ENCODE measurements around the gene IFNLR1. TPM values are rescaled to one million over a fixed set of nuclear protein-coding genes. Genes with fewer than 3 reads are reported as not detected.

The IFNLR1 gene
- polyA plus RNA-seq, 3 donors: not detected

GRCh38 chr1:24133819-24134218 lies 53.3 kb downstream of the IFNLR1 start:
- H3K27me3 Mint-ChIP-seq (ENCODE audit: low read depth in 3 of 3): peaks cover 6 to 11% (median 8%) of the 10 kb centered on the region in 3 donors
- no peak overlapping the region for H3K27ac ChIP-seq (ENCODE audit: low read depth in 1 of 2, low read length in 2 of 2)
- H3K4me1 Mint-ChIP-seq: no peaks in the 10 kb centered on the region
- peaks cover 11 to 14% of the 10 kb centered on the region in 2 donors for H3K9me3 ChIP-seq (replicated peaks in 1 of 2; ENCODE audit: control insufficient read depth in 1 of 2, insufficient read depth in 1 of 2, low read length in 2 of 2)
- intact Hi-C loops (cut with micrococcal nuclease): no loop called here
- H3K4me3 Mint-ChIP-seq: no peak overlapping the region
- TF ChIP-seq, protein P1, sequence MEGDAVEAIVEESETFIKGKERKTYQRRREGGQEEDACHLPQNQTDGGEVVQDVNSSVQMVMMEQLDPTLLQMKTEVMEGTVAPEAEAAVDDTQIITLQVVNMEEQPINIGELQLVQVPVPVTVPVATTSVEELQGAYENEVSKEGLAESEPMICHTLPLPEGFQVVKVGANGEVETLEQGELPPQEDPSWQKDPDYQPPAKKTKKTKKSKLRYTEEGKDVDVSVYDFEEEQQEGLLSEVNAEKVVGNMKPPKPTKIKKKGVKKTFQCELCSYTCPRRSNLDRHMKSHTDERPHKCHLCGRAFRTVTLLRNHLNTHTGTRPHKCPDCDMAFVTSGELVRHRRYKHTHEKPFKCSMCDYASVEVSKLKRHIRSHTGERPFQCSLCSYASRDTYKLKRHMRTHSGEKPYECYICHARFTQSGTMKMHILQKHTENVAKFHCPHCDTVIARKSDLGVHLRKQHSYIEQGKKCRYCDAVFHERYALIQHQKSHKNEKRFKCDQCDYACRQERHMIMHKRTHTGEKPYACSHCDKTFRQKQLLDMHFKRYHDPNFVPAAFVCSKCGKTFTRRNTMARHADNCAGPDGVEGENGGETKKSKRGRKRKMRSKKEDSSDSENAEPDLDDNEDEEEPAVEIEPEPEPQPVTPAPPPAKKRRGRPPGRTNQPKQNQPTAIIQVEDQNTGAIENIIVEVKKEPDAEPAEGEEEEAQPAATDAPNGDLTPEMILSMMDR (IDR thresholded peaks at IDR 0.05): no peak
- no peaks in the 10 kb centered on the region for H4K20me1 ChIP-seq (ENCODE audit: insufficient read depth, low read length)
- no peak overlapping the region for H3K9ac ChIP-seq (ENCODE audit: insufficient read depth, low read length, poor library complexity, severe bottlenecking)
- no peak overlapping the region for H3K4me2 ChIP-seq (replicated peaks; ENCODE audit: extremely low read depth, low read length, poor library complexity, severe bottlenecking)
- WGBS (ENCODE audit: insufficient coverage): no CpG with 5 or more reads among the region's 1 CpG
- H3K4me1 ChIP-seq (ENCODE audit: control insufficient read depth in 1 of 2, insufficient read depth in 2 of 2, low read length in 2 of 2): no peaks in the 10 kb centered on the region
- H3K4me3 ChIP-seq (replicated peaks in 1 of 3; ENCODE audit: low read depth in 2 of 3, low read length in 3 of 3): no peak overlapping the region
- no peaks in the 10 kb centered on the region for H3K36me3 Mint-ChIP-seq
- H3K36me3 ChIP-seq (replicated peaks in 1 of 2; ENCODE audit: control insufficient read depth in 1 of 2, insufficient read depth in 2 of 2, low read length in 2 of 2): no peaks in the 10 kb centered on the region
- H3K79me2 ChIP-seq (ENCODE audit: insufficient read depth, low read length): no peaks in the 10 kb centered on the region
- H3K27me3 ChIP-seq (ENCODE audit: control insufficient read depth in 2 of 2, insufficient read depth in 2 of 2, low read length in 2 of 2): no peaks in the 10 kb centered on the region
- no peak overlapping the region for H3K27ac Mint-ChIP-seq
- peaks cover 17 to 32% (median 27%) of the 10 kb centered on the region in 7 donors for H3K9me3 Mint-ChIP-seq
- H2AFZ ChIP-seq (ENCODE audit: insufficient read depth, low read depth, low read length, poor library complexity, severe bottlenecking): no peak overlapping the region
- DNase-seq: no peak

GRCh38 chr1:24130385-24130784 lies 56.7 kb downstream of the IFNLR1 start:
- no peaks in the 10 kb centered on the region for H3K36me3 ChIP-seq (replicated peaks in 1 of 2; ENCODE audit: control insufficient read depth in 1 of 2, insufficient read depth in 2 of 2, low read length in 2 of 2)
- H3K27me3 Mint-ChIP-seq (ENCODE audit: low read depth in 3 of 3): peaks cover 4 to 19% (median 9%) of the 10 kb centered on the region in 3 donors
- H2AFZ ChIP-seq (ENCODE audit: insufficient read depth, low read depth, low read length, poor library complexity, severe bottlenecking): no peak overlapping the region
- H4K20me1 ChIP-seq (ENCODE audit: insufficient read depth, low read length): no peaks in the 10 kb centered on the region
- no peaks in the 10 kb centered on the region for H3K79me2 ChIP-seq (ENCODE audit: insufficient read depth, low read length)
- H3K27ac ChIP-seq (ENCODE audit: low read depth in 1 of 2, low read length in 2 of 2): no peak overlapping the region
- no peak for DNase-seq
- H3K27ac Mint-ChIP-seq: no peak overlapping the region
- peaks cover 15 to 29% (median 20%) of the 10 kb centered on the region in 7 donors for H3K9me3 Mint-ChIP-seq
- H3K4me1 ChIP-seq (ENCODE audit: control insufficient read depth in 1 of 2, insufficient read depth in 2 of 2, low read length in 2 of 2): no peaks in the 10 kb centered on the region
- no peaks in the 10 kb centered on the region for H3K36me3 Mint-ChIP-seq
- H3K4me3 ChIP-seq (replicated peaks in 1 of 3; ENCODE audit: low read depth in 2 of 3, low read length in 3 of 3): no peak overlapping the region
- peaks cover 11 to 14% of the 10 kb centered on the region in 2 donors for H3K9me3 ChIP-seq (replicated peaks in 1 of 2; ENCODE audit: control insufficient read depth in 1 of 2, insufficient read depth in 1 of 2, low read length in 2 of 2)
- intact Hi-C loops (cut with micrococcal nuclease): no loop called here
- TF ChIP-seq, protein P1 (IDR thresholded peaks at IDR 0.05): no peak
- H3K9ac ChIP-seq (ENCODE audit: insufficient read depth, low read length, poor library complexity, severe bottlenecking): no peak overlapping the region
- H3K4me3 Mint-ChIP-seq: no peak overlapping the region
- no peak overlapping the region for H3K4me2 ChIP-seq (replicated peaks; ENCODE audit: extremely low read depth, low read length, poor library complexity, severe bottlenecking)
- H3K27me3 ChIP-seq (ENCODE audit: control insufficient read depth in 2 of 2, insufficient read depth in 2 of 2, low read length in 2 of 2): no peaks in the 10 kb centered on the region
- WGBS (ENCODE audit: insufficient coverage): no CpG with 5 or more reads among the region's 3 CpGs
- H3K4me1 Mint-ChIP-seq: no peaks in the 10 kb centered on the region

Measured in CD14-positive monocyte (primary cell).